Progenitor cell of endocrine pancreas (in vitro differentiated cells): Measurements from ENCODE around the gene FMN1. TPM values are rescaled to one million over a fixed set of nuclear protein-coding genes. Genes with fewer than 3 reads are reported as not detected.

ENCODE experiments used
- DNase-seq: peaks from one replicate; pipeline ENCODE4 v3.0.0; 2021; ENCODE audit warnings: low spot score; ENCODE audit not compliant: unreplicated experiment
- H3K27ac Mint-ChIP-seq: 2 replicates; pipeline ENCODE4 v1.8.0; 2021; ENCODE audit warnings: mild to moderate bottlenecking, moderate library complexity, mixed read lengths
- H3K27me3 Mint-ChIP-seq: 2 replicates; pipeline ENCODE4 v1.8.0; 2021; ENCODE audit warnings: mixed read lengths
- H3K36me3 Mint-ChIP-seq: 2 replicates; pipeline ENCODE4 v1.8.0; 2022; ENCODE audit warnings: mixed read lengths; ENCODE audit not compliant: insufficient read depth
- H3K4me1 Mint-ChIP-seq: 2 replicates; pipeline ENCODE4 v1.8.0; 2021; ENCODE audit warnings: low read depth, mixed read lengths
- H3K4me3 Mint-ChIP-seq: 2 replicates; pipeline ENCODE4 v1.8.0; 2021; ENCODE audit warnings: low read depth, mild to moderate bottlenecking, moderate library complexity, mixed read lengths
- H3K9me3 Mint-ChIP-seq: 2 replicates; pipeline ENCODE4 v1.8.0; 2021; ENCODE audit warnings: low read depth, mixed read lengths
- CTCF ChIP-seq: fragments of 200-600 bp; sonication (generic); IDR thresholded peaks from one replicate; pipeline ENCODE4 v1.5.0; 2021; ENCODE audit warnings: antibody characterized with exemption, mild to moderate bottlenecking; ENCODE audit not compliant: unreplicated experiment
- total RNA-seq: library from RNA; stranded (reverse); gene quantifications from 2 replicates; pipeline ENCODE4 v1.2.1, GENCODE V29; 2021

The FMN1 gene
- total RNA-seq, 1 donor from 2014 or later, result 0.41 TPM

- Mint-ChIP-seq H3K27ac (no peak overlapping the region), H3K9me3 (no peaks in the 10 kb centered on the region), H3K4me1 (peaks cover 7% of the 10 kb centered on the region), H3K27me3 (peaks cover 62% of the 10 kb centered on the region), H3K4me3 (no peak overlapping the region), H3K36me3 (no peaks in the 10 kb centered on the region)
- DNase-seq, result no peak
- no peak for TF ChIP-seq CTCF
Observed at GRCh38 chr15:33124811-33125210, 69.7 kb downstream of the FMN1 start.

GRCh38 chr15:33124279-33124678 is 70.2 kb downstream of the FMN1 start:
- DNase-seq, result no peak
- Mint-ChIP-seq H3K4me1 (peaks cover 9% of the 10 kb centered on the region), H3K27me3 (peaks cover 68% of the 10 kb centered on the region), H3K27ac (no peak overlapping the region), H3K9me3 (no peaks in the 10 kb centered on the region), H3K36me3 (no peaks in the 10 kb centered on the region), H3K4me3 (no peak overlapping the region)
- no peak for TF ChIP-seq CTCF

GRCh38 chr15:33119865-33120264 is 74.6 kb downstream of the FMN1 start:
- Mint-ChIP-seq H3K27me3 (peaks cover 77% of the 10 kb centered on the region), H3K36me3 (no peaks in the 10 kb centered on the region), H3K9me3 (no peaks in the 10 kb centered on the region), H3K4me1 (peaks cover 3% of the 10 kb centered on the region), H3K4me3 (no peak overlapping the region), H3K27ac (no peak overlapping the region)
- no peak for TF ChIP-seq CTCF
- DNase-seq, result no peak

GRCh38 chr15:33119273-33119672 is 75.2 kb downstream of the FMN1 start:
- DNase-seq, result no peak
- H3K4me1 Mint-ChIP-seq, result peaks cover 3% of the 10 kb centered on the region
- H3K4me3 Mint-ChIP-seq, result no peak overlapping the region
- no peaks in the 10 kb centered on the region for H3K9me3 Mint-ChIP-seq
- no peaks in the 10 kb centered on the region for H3K36me3 Mint-ChIP-seq
- no peak overlapping the region for H3K27ac Mint-ChIP-seq
- TF ChIP-seq CTCF, result no peak
- peaks cover 79% of the 10 kb centered on the region for H3K27me3 Mint-ChIP-seq

- Mint-ChIP-seq H3K9me3 (no peaks in the 10 kb centered on the region), H3K27ac (no peak overlapping the region), H3K27me3 (peaks cover 84% of the 10 kb centered on the region), H3K36me3 (no peaks in the 10 kb centered on the region), H3K4me3 (no peak overlapping the region), H3K4me1 (peaks cover 3% of the 10 kb centered on the region)
- DNase-seq, result no peak
- TF ChIP-seq CTCF, result no peak
Observed at GRCh38 chr15:33116198-33116597, 78.3 kb downstream of the FMN1 start.
